Liver (tissue), 9 donors: Measurements from ENCODE around the gene CNTN3. TPM values are rescaled to one million over a fixed set of nuclear protein-coding genes. Genes with fewer than 3 reads are reported as not detected.

ENCODE experiments used
- DNase-seq: peaks from one replicate; pipeline ENCODE4 v3.0.0-alpha.2; 2017; ENCODE audit warnings: low spot score
- H3K27ac ChIP-seq, 2 donors: one replicate each; pipeline ENCODE4 v1.7.0; 2013; ENCODE audit warnings: inconsistent platforms in 2 of 2, low read length in 2 of 2, control low read depth in 1 of 2, low read depth in 1 of 2, mild to moderate bottlenecking in 1 of 2
- H3K27me3 ChIP-seq, 4 donors: one replicate each; pipeline versions ENCODE4 v1.6.1 to v1.7.0; 2013; ENCODE audit warnings: low read length in 3 of 4, inconsistent platforms in 1 of 4, mild to moderate bottlenecking in 1 of 4, moderate library complexity in 1 of 4; ENCODE audit not compliant: control insufficient read depth in 4 of 4, insufficient read depth in 4 of 4
- H3K36me3 ChIP-seq, 4 donors: one replicate each; pipeline versions ENCODE4 v1.6.1 to v1.7.0; 2013; ENCODE audit warnings: low read length in 3 of 4, mild to moderate bottlenecking in 3 of 4, low read depth in 1 of 4, moderate library complexity in 1 of 4; ENCODE audit not compliant: control insufficient read depth in 4 of 4, insufficient read depth in 3 of 4
- H3K4me1 ChIP-seq, 4 donors: one replicate each; pipeline versions ENCODE4 v1.6.1 to v1.7.0; 2013; ENCODE audit warnings: low read length in 3 of 4, mild to moderate bottlenecking in 3 of 4, moderate library complexity in 1 of 4; ENCODE audit not compliant: control insufficient read depth in 4 of 4, insufficient read depth in 4 of 4
- H3K4me3 ChIP-seq, 3 donors: one replicate each; pipeline versions ENCODE4 v1.6.1 to v1.7.0; 2013; ENCODE audit warnings: low read length in 3 of 3, control low read depth in 1 of 3, low read depth in 1 of 3, mild to moderate bottlenecking in 1 of 3
- H3K9ac ChIP-seq, 2 donors: one replicate each; pipeline ENCODE4 v1.7.0; 2013; ENCODE audit warnings: low read length in 2 of 2, mild to moderate bottlenecking in 2 of 2, moderate library complexity in 2 of 2, control low read depth in 1 of 2, low read depth in 1 of 2
- H3K9me3 ChIP-seq, 4 donors: one replicate each; pipeline versions ENCODE4 v1.6.1 to v1.7.0; 2013; ENCODE audit warnings: low read length in 3 of 4; ENCODE audit not compliant: control insufficient read depth in 4 of 4
- FOXA1 ChIP-seq: IDR thresholded peaks from 2 replicates; pipeline ENCODE4 v1.6.1; 2016; ENCODE audit warnings: antibody characterized with exemption
- FOXA2 ChIP-seq: IDR thresholded peaks from 2 replicates; pipeline ENCODE4 v1.6.1; 2016; ENCODE audit warnings: antibody characterized with exemption
- GABPA ChIP-seq, 2 donors: IDR thresholded peaks in 1 of 2; conservative IDR thresholded peaks in 1 of 2; 2 replicates each; pipeline ENCODE4 v1.6.1; 2016; ENCODE audit warnings: antibody characterized with exemption in 2 of 2, mild to moderate bottlenecking in 1 of 2, moderate library complexity in 1 of 2
- HNF4A ChIP-seq, 2 donors: conservative IDR thresholded peaks; 2 replicates each; pipeline ENCODE4 v1.6.1; 2016; ENCODE audit warnings: antibody characterized with exemption in 2 of 2, mild to moderate bottlenecking in 2 of 2
- HNF4G ChIP-seq: IDR thresholded peaks from 2 replicates; pipeline ENCODE4 v1.6.1; 2016; ENCODE audit warnings: antibody characterized with exemption
- MAX ChIP-seq: IDR thresholded peaks from 2 replicates; pipeline ENCODE4 v1.6.1; 2016; ENCODE audit warnings: antibody characterized with exemption
- NR2F2 ChIP-seq: IDR thresholded peaks from 2 replicates; pipeline ENCODE4 v1.6.1; 2016; ENCODE audit warnings: antibody characterized with exemption
- RAD21 ChIP-seq, 2 donors: IDR thresholded peaks; 2 replicates each; pipeline ENCODE4 v1.6.1; 2016; ENCODE audit warnings: antibody characterized with exemption in 2 of 2, mild to moderate bottlenecking in 2 of 2
- RXRA ChIP-seq, 2 donors: IDR thresholded peaks; 2 replicates each; pipeline ENCODE4 v1.6.1; 2017 to 2018; ENCODE audit warnings: antibody characterized with exemption in 2 of 2, mild to moderate bottlenecking in 1 of 2
- SP1 ChIP-seq: IDR thresholded peaks from 2 replicates; pipeline ENCODE4 v1.6.1; 2018; ENCODE audit warnings: antibody characterized with exemption, mild to moderate bottlenecking
- YY1 ChIP-seq: IDR thresholded peaks from 2 replicates; pipeline ENCODE4 v1.6.1; 2016; ENCODE audit warnings: antibody characterized with exemption, mild to moderate bottlenecking
- WGBS: extraction: QIAGEN DNeasy Blood & Tissue Kit; methylation state at CpG from one replicate; pipeline ENCODE4 v1.1.7; 2013; 5-methylcytosine and 5-hydroxymethylcytosine counted together
- polyA plus RNA-seq, 2 donors: library from polyadenylated mRNA; stranded (reverse) in 1 of 2; unstranded in 1 of 2; fragments of 200-250 nt in 1 of 2; fragments of >200 nt in 1 of 2; fragmentation: Nextera tagmentation in 1 of 2; extraction: Ambion mirVana in 1 of 2; gene quantifications; one replicate each; pipeline versions ENCODE4 v1.2.1 to v1.2.3, GENCODE V29; 2013 to 2015
- total RNA-seq, 2 donors: library from RNA; depleted of rRNA; stranded (reverse); fragments of >200 nt; gene quantifications; one replicate each; pipeline ENCODE4 v1.2.3, GENCODE V29; 2014
- TF ChIP-seq, protein P1 (sequence below): IDR thresholded peaks from 2 replicates; pipeline ENCODE4 v1.6.1; 2016; ENCODE audit warnings: antibody characterized with exemption
- TF ChIP-seq, protein P2 (sequence below): IDR thresholded peaks from 2 replicates; pipeline ENCODE4 v1.6.1; 2016; ENCODE audit warnings: antibody characterized with exemption
- TF ChIP-seq, protein P3 (sequence below): IDR thresholded peaks from 2 replicates; pipeline ENCODE4 v1.6.1; 2016; ENCODE audit warnings: antibody characterized with exemption, mild to moderate bottlenecking
- donor health status: healthy.
- donor health status: healthy.
- donor health status: healthy.
- donor health status: healthy.
- donor health status: healthy.

The CNTN3 gene
- total and polyA plus RNA-seq, 4 donors: 0.09 to 1.0 (median 0.81) TPM

DNA sequence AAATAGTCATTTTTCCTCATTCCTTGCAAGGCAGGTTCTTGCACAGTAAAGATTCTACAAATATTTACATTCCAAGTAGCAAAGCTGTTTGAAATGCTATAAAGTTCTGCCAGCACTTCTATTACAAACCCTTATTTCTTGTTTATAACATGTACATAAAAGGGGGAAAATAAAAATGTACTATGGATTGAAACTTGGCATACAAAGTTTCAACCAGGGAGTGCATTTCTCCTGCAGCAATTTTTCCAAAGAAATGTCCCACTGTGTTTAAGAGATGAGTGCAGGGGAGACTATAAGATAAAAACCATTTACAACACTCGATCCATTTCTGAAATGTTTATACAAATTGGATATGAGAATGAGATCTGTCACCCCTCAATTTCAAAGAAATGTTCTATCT lies 3.3 kb downstream of the CNTN3 start:
- Histone ChIP-seq H3K27ac (no peak overlapping the region), H3K9ac (no peak overlapping the region), H3K36me3 (no peaks in the 10 kb centered on the region), H3K4me1 (peaks cover 0 to 22% (median 9%) of the 10 kb centered on the region in 4 donors), H3K9me3 (no peaks in the 10 kb centered on the region), H3K27me3 (no peaks in the 10 kb centered on the region), H3K4me3 (no peak overlapping the region)
- 71% methylated on average over 1 of the region's 1 CpG for WGBS
- no peak for DNase-seq
- TF ChIP-seq, protein P1, sequence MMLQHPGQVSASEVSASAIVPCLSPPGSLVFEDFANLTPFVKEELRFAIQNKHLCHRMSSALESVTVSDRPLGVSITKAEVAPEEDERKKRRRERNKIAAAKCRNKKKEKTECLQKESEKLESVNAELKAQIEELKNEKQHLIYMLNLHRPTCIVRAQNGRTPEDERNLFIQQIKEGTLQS: no peak
- TF ChIP-seq YY1: no peak
- no peak for TF ChIP-seq NR2F2
- no peak for TF ChIP-seq MAX
- TF ChIP-seq FOXA1: no peak
- no peak for TF ChIP-seq HNF4G
- TF ChIP-seq, protein P2, sequence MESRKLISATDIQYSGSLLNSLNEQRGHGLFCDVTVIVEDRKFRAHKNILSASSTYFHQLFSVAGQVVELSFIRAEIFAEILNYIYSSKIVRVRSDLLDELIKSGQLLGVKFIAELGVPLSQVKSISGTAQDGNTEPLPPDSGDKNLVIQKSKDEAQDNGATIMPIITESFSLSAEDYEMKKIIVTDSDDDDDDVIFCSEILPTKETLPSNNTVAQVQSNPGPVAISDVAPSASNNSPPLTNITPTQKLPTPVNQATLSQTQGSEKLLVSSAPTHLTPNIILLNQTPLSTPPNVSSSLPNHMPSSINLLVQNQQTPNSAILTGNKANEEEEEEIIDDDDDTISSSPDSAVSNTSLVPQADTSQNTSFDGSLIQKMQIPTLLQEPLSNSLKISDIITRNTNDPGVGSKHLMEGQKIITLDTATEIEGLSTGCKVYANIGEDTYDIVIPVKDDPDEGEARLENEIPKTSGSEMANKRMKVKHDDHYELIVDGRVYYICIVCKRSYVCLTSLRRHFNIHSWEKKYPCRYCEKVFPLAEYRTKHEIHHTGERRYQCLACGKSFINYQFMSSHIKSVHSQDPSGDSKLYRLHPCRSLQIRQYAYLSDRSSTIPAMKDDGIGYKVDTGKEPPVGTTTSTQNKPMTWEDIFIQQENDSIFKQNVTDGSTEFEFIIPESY: no peak

- H3K4me1 ChIP-seq: peaks cover 0 to 9% (median 2%) of the 10 kb centered on the region in 4 donors
- no peak for TF ChIP-seq HNF4G
- no peak for TF ChIP-seq NR2F2
- TF ChIP-seq FOXA2: no peak
- TF ChIP-seq GABPA (IDR thresholded peaks at IDR 0.05 in 1 of 2, conservative IDR thresholded peaks at IDR 0.05 in 1 of 2): no peak
- TF ChIP-seq, protein P3, sequence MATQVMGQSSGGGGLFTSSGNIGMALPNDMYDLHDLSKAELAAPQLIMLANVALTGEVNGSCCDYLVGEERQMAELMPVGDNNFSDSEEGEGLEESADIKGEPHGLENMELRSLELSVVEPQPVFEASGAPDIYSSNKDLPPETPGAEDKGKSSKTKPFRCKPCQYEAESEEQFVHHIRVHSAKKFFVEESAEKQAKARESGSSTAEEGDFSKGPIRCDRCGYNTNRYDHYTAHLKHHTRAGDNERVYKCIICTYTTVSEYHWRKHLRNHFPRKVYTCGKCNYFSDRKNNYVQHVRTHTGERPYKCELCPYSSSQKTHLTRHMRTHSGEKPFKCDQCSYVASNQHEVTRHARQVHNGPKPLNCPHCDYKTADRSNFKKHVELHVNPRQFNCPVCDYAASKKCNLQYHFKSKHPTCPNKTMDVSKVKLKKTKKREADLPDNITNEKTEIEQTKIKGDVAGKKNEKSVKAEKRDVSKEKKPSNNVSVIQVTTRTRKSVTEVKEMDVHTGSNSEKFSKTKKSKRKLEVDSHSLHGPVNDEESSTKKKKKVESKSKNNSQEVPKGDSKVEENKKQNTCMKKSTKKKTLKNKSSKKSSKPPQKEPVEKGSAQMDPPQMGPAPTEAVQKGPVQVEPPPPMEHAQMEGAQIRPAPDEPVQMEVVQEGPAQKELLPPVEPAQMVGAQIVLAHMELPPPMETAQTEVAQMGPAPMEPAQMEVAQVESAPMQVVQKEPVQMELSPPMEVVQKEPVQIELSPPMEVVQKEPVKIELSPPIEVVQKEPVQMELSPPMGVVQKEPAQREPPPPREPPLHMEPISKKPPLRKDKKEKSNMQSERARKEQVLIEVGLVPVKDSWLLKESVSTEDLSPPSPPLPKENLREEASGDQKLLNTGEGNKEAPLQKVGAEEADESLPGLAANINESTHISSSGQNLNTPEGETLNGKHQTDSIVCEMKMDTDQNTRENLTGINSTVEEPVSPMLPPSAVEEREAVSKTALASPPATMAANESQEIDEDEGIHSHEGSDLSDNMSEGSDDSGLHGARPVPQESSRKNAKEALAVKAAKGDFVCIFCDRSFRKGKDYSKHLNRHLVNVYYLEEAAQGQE: no peak
- TF ChIP-seq, protein P2: no peak
- no peak for TF ChIP-seq RAD21 (IDR thresholded peaks at IDR 0.05)
- TF ChIP-seq SP1: no peak
- TF ChIP-seq HNF4A (conservative IDR thresholded peaks at IDR 0.05): no peak
- no peak for TF ChIP-seq RXRA (IDR thresholded peaks at IDR 0.05)
- TF ChIP-seq, protein P1: no peak
Observed at GRCh38 chr3:74607803-74608202, 6.7 kb downstream of the CNTN3 start.

More at GRCh38 chr3:74607803-74608202, 6.7 kb downstream of the CNTN3 start:
- Histone ChIP-seq H3K4me3 (no peak overlapping the region), H3K9ac (no peak overlapping the region), H3K27me3 (no peaks in the 10 kb centered on the region), H3K36me3 (no peaks in the 10 kb centered on the region), H3K9me3 (no peaks in the 10 kb centered on the region), H3K27ac (no peak overlapping the region)
- DNase-seq: no peak
- 81% methylated on average over 2 of the region's 2 CpGs for WGBS
